ENCODE data around the gene PSME2.

- TF ChIP-seq CTCF (conservative IDR thresholded peaks at IDR 0.05) (no peak), EZH2 (IDR thresholded peaks at IDR 0.05; ENCODE audit: low read depth) (no peak)
These were observed 10.4 kb downstream of the PSME2 start, which contains the start of gene PSME1 for GRCh38 chr14:24135834-24136683.
